MM.1S (cell line): ENCODE measurements around the gene CAPN8.

Source experiments
- EZH2phosphoT487 ChIP-seq: fragments of 300-600 bp; sonication (generic); IDR thresholded peaks from 2 replicates; pipeline ENCODE4 v1.6.1; 2018; ENCODE audit warnings: antibody characterized with exemption, low read length
- TF ChIP-seq, protein P1 (sequence below): fragments of 300-600 bp; sonication (generic); IDR thresholded peaks from 2 replicates; pipeline ENCODE4 v1.5.1; 2016; ENCODE audit warnings: antibody characterized with exemption, low read length, mixed read lengths

DNA sequence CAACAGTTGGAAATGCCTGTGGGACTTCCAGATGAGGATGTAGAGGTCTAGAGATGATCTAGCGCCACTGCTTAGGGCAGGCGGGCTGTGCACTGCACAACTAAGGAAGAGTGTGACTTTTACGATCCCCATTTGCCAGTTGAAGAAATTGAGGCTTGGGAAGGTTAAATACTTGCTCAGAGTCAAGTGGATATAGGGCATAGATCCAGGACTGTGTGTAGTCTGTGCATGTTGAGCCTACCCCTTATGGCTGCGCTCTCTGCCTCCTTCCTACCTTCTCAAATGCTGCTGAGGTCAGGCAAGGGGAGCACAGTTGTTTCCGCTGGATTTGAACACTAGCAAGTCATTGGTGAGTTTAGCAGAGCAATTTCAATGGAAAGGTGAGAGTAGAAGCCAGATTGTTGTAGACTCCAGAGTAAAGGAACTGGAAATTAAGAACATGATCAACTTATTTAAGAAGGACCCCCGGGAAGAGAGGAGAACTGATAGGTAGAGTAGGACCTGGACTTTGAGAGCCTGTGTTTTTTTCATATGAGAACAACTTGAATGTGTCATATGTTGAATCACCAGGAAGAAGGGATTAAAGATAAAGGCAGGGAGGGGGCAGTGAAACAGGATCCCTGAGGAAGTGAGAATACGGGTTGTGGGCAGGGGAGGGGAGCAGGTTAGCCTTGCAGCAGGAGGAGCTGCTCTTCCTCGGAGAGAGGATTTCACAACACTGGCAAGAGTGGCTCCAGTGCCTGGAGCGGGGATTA is 49.5 kb upstream of the CAPN8 start:
- TF ChIP-seq, protein P1, sequence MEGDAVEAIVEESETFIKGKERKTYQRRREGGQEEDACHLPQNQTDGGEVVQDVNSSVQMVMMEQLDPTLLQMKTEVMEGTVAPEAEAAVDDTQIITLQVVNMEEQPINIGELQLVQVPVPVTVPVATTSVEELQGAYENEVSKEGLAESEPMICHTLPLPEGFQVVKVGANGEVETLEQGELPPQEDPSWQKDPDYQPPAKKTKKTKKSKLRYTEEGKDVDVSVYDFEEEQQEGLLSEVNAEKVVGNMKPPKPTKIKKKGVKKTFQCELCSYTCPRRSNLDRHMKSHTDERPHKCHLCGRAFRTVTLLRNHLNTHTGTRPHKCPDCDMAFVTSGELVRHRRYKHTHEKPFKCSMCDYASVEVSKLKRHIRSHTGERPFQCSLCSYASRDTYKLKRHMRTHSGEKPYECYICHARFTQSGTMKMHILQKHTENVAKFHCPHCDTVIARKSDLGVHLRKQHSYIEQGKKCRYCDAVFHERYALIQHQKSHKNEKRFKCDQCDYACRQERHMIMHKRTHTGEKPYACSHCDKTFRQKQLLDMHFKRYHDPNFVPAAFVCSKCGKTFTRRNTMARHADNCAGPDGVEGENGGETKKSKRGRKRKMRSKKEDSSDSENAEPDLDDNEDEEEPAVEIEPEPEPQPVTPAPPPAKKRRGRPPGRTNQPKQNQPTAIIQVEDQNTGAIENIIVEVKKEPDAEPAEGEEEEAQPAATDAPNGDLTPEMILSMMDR: no peak
- TF ChIP-seq EZH2phosphoT487: no peak
